Suppressor macrophage treated with lipopolysaccharide for 4 hours (primary cell): ENCODE measurements around the gene CDHR5.
A peak's percentile ranks its signal among the peaks of the same experiment; 100 is the strongest.
"Not testable (repeated sequence)": the region's sequence is repeated elsewhere in the genome, so short reads cannot be mapped to it uniquely, and the experiment has no call there.

Experiments
- DNase-seq: peaks from one replicate; pipeline ENCODE4 v3.0.0-alpha.2; 2020

CDHR5 gene, protein sequence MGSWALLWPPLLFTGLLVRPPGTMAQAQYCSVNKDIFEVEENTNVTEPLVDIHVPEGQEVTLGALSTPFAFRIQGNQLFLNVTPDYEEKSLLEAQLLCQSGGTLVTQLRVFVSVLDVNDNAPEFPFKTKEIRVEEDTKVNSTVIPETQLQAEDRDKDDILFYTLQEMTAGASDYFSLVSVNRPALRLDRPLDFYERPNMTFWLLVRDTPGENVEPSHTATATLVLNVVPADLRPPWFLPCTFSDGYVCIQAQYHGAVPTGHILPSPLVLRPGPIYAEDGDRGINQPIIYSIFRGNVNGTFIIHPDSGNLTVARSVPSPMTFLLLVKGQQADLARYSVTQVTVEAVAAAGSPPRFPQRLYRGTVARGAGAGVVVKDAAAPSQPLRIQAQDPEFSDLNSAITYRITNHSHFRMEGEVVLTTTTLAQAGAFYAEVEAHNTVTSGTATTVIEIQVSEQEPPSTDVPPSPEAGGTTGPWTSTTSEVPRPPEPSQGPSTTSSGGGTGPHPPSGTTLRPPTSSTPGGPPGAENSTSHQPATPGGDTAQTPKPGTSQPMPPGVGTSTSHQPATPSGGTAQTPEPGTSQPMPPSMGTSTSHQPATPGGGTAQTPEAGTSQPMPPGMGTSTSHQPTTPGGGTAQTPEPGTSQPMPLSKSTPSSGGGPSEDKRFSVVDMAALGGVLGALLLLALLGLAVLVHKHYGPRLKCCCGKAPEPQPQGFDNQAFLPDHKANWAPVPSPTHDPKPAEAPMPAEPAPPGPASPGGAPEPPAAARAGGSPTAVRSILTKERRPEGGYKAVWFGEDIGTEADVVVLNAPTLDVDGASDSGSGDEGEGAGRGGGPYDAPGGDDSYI

DNA sequence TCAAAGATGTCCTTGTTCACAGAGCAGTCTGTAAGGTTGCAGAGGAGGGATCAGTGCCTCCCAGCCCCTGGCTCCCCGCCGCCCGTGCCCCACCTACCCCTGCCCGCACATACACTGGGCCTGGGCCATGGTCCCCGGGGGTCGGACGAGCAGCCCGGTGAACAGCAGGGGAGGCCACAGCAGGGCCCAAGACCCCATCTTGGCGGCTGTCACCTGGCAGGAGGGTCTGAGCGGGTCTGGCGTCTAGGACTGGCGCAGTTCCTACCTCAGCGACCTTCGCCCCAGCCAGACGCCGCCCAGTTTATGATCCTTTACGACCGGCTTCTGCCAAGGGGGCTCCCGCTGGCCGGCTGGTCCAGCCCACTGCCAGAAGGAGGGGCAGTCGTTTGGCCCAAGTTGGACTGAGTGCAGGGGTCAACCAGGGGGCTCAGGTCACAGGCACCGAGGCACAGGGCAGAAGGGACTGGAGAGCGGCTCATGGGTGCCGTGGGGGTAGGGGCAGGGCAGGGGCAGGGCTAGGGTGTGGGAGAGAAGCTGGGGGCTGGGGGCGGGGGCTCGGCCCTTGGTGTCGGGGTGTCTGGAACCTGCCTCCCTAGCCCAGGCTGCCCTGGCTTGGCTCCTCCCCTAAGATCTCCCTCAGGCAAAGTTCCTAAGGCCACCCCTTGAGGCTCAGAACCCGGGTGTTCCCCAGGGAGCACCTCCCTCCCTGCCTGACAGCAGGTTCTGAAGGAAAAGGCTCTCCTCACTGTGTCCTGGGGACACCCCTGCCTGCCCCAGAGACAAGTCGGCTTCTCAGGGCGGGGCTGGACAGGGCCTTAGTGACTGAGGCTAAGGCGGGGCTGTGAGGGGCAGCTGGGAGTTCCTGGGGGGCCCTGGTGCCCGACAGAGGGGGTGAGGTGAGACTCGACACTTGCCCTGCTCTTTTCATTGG is at the start of gene CDHR5:
Gene CDHR5 (minus strand): TSS at position 251 of the 931 bp plus-strand sequence. CDS start 53 bp downstream, at position 198.
- no peak for DNase-seq

DNA sequence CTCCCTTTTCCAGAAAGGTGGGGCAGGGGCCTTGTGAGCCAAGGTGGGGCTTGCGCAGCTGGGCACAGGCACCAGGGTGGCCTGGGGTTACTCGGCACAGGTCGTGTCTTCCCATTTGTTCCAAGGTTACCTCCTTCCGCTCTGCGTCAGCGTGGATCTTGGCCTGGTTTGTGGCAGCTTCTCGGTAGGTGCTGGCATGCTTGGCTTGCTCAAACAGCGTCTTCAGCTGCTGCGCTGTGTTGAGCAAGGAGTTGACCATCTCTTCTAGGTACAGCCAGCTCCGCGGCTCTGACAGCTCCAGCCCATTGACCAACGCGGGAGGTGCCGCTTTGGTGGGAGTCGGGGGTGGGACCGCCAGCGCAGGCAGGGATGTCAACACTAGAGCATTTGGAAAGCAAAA is 49.7 kb upstream of the CDHR5 start:
- DNase-seq = no peak

DNA sequence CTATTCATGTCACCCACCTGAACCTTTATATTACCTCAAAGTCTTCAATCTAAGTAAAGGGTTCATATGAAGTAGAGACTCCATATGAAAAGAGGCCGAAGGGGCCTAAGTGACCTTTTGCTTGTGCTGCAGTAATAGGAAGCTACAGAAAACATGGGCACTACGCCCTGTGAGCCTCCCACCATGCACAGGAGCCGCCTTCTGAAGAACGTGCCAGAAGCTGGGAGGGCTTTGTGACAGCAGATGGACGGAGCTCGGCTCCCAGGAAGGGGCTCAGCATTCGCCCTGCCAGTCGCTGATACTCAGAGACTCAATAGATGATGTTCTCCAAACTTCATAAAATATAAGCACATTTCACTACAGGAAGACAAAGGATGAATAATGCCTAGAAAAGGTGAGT is 49.1 kb upstream of the CDHR5 start:
- DNase-seq = no peak

DNA sequence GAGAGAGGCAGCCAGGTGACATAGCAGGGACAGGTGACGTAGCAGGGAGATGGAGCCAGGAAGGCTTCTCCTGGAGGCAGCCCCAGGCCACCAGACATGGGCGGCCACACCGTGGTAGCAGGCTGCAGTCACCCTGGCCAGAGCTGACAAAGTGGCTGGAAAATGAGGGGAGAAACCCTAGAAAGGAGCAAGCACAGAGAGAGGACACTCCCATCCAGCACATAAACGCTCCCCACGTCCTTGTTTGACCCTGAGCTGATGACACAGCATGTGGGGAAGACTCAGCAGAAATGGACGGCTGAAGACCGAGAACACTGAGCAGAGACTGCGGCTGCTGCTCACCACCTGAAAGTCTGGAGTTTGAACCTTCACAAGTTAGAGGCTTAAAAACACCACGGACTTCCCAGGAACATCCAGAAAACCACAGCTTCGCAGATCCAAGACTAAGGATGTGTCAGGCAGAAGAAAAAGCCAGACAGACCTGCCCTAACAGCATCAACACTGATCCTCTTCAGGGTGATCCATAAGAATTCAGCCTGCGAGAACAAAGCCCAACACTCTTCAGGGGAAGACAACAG is 41.0 kb upstream of the CDHR5 start:
- peak; percentile 11 for DNase-seq

DNA sequence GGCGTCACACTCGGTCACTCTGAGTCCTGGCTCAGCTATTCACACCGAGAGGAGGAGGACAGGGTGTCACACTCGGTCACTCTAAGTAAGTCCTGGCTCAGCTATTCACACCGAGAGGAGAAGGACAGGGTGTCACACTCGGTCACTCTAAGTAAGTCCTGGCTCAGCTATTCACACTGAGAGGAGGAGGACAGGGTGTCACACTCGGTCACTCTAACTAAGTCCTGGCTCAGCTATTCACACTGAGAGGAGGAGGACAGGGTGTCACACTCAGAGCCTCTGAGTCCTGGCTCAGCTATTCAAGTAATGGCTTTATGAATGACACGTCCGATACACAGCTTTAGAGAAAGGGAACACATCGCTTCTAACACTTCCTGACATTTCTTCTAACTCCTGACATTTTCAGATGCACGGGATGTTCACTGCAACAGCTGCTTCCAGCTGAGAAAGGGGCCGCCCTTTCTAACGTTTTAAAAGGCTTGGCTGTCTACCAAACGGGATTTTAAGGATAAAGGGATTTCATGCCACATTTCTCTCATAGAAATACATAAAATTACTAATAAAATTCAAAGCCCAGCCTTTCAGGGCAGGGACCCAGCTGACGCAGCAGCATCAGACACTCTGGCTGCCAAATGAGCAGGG is 40.4 kb upstream of the CDHR5 start:
- DNase-seq = no peak

DNA sequence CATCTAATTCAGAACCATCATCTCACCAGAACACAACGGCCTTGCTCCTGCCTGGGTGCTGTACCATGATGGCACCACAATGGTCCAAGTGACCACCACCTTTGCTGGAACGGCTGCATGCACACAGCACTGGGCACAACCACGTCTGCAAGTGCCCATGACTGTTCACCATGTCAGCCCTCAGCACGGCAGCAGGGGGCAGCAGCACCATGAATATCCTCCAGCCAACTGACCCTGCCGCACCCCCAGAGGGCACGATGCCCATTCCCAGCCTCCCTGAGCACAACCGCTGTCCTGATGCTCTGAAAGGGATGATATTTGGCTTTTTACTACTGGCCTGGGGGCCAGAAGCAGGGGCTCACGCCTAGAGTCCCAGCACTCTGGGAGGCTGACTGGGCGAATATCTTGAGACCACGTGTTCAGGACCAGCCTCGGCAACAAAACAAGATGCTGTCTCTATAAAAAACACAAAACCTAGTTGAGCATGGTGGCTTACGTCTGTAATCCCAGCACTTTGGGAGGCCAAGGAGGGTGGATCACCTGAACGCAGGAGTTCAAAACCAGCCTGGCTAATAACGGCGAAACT is 38.0 kb upstream of the CDHR5 start:
- DNase-seq = peak; percentile 73

DNA sequence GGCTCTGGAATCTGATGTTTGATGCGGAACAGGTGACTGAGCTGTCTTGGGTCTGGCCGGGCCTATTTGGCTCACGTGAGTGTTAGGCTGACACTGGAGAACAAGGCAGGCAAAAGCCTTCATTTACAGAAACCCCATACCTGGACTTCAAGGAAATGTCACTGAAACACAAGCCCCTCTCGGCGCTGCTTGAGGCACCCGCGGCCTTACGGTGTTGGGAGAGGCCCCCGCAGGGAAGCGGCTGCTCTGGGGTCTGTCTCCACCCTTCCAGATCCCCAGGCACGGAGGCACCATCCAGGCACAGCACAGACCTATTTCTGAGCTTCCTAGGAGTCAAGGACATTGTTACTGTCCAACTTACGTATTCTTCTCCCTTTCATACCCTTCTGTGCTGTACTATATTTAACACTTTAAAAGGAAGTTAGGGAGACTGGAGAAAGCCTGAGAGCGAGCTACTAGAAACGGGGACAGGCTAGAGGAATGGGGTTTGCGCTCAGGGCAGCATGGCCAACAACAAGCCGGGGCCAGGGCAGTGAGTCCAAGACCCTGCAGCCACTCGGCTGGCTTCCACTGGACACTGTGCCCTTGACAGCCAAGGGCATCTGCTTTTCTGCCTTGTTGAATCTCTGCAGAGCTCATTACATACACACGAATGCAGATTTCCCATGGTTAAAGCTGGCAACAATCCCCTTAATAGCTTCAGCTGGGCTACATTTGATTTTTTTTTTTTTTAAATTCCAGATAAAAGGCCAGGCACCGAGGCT is 36.1 kb upstream of the CDHR5 start:
- DNase-seq = no peak

DNA sequence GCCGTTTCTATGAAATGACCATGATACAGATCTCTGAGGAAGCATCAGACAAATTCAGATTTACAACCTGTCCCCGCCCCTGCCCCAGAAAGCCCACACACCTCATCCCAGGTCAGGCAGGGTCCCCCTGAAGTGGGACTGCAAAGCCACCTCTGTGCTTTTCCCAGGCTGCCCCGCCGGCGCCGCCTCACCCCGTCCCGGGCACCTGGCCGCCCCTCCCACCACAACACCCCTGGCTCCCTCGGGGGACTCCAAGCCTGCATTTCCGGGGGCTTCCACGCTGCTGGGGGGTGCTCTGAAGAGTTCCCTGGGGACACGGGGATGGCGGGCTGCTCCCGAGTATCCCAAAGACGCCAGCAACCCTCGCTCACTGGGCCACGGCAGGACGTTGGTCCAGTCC is 35.5 kb upstream of the CDHR5 start:
- no peak for DNase-seq

DNA sequence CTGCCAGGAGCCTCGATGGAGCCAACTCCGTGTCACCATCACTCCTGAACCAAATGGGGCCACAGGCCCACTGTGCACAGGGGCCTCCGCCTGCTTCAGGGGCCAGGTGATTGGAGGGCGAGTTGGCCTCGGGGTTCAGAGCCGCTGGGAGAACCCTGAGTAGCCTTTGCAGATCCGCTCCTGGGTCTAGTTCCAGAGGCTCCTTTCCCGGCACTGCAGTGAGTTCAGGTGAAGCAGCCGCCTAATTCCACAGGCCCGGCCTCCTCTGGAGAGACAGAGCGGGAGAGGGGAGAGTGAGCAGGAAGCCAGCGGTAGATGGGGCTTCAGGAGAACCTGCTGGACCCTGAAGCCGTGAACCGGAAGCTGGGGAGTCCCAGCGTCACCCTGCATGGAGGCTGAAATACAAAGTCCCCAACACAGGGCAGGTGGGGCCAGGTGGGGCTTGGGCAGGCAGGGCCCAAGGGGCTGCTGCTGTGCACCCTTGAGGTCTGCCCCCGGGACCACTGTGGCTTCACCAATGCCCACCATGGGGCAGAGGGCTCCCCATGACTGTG is 34.9 kb upstream of the CDHR5 start:
- DNase-seq = no peak

DNA sequence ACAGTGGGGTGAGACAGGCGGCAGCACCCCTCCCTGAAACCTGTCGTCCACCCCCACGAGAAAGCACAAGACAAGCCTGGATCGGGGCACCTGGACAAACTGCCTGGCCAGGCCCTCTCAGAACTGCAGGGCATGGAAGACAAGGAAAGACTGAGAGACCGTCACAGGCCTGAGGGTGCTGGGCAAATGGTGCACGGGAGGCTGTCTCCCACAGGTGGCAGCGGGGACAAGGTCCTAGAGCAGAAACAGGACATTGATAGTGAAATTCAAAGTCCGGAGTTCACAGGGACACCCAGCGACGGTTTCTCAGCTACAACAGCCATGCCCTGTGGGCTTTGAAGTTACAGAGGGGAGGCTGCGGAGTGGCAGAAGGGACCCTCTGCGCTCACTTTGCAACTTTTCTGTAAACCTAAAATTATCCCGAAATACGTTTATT is 33.0 kb upstream of the CDHR5 start:
- no peak for DNase-seq

DNA sequence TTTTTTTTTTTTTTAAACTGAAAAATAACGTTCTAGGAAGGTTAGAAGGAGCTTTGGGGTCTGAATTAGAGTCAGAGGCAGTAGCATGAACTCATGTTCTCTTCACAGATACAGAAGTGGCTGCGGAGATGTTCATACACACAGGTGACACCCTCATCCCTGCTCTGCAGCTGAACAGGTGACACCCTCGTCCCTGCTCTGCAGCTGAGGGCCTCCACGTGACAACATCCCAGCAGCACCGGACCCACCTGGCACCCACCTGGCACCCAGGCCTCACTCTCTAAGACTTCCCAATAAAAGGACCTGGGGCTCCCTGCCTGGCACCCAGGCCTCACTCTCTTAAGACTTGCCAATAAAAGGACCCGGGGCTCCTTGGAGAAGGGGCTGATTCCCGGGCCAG is 32.1 kb upstream of the CDHR5 start:
- no peak for DNase-seq

DNA sequence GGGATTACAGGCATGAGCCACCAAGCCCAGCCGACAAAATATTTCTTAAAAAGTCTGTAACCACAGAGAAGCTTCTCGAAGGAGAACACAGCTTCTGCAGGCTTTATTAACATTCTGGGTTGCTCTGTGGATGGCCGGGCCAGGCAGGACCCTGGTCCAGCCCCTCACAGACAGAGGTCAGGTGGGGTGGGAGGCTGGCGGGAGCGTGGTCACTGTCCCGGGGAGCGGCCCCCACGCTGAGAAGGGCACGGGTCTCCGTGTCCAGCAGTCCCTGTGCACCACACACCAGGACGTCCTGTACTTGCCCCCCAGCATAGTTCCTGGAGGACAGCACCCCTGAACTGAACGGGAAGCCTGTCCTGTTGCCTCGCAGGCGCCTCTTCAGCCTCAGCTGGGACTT is 31.7 kb upstream of the CDHR5 start:
- DNase-seq = no peak

DNA sequence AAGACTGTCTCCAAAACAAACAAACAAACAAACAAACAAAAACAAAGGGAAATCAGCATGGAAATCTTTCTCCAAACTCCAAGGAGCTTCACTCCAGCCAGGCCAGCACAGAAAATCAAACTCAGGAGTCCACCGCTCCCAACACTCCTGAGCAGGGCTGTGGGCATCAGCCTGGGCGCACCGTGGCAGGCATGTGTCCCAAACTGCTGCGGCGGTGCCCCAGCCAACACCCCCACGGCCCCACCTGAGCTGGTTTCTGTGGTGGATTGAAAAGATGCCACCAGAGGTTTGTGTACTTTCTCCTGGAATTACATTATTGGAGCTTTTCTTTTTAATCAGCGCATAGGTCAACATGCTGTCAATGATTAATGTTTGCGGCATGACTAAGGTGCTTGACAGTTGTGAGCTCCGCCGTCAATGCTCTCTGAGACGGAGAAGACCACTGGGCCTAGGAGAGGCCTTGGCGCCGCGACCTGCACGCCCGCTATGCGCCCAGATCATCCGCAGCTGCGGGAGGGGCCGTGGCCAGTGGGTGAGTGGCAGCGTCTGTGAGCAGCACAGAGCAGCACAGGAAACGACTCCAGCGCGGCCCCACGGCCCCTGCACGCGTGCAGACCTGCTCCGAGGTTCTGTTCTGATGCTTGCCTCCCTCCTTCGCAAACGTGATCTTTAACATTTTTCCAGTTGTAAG is 30.4 kb upstream of the CDHR5 start:
- no peak for DNase-seq

DNA sequence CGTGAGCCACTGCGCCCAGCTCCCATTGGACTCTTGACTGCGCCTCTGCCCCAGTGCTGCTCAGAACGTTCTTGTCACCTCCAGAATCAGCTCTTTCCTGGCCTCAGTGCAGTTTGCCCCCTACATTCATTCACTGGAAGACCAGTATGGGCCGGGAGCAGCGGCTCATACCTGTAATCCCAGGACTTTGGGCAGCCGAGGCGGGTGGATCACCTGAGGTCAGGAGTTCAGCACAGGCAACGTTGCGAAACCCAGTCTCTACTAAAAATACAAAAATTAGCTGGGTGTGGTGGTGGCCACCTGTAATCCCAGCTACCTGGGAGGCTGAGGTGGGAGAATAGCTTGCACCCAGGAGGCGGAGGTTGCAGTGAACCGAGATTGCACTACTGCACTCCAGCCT is 29.7 kb upstream of the CDHR5 start:
- not testable (repeated sequence) for DNase-seq

DNA sequence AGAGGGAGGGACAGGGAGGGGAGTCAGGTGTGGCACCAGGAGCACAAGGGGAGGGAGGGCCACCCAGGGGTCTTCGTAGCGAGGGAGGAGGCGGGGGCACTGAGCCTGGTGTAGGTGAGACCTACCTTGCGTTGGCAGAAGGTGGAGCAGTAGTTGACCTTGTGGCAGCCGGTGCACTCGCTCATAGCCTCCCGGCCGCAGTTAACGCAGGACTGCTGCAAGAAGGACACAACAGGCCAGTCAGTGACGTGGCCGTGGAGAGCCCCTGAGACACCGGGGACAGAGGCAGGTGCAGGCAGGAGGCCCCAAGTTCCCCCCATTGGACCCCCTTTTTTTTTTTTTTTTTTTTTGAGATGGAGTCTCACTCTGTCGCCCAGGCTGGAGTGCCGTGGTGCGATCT is 29.1 kb upstream of the CDHR5 start:
- no peak for DNase-seq

DNA sequence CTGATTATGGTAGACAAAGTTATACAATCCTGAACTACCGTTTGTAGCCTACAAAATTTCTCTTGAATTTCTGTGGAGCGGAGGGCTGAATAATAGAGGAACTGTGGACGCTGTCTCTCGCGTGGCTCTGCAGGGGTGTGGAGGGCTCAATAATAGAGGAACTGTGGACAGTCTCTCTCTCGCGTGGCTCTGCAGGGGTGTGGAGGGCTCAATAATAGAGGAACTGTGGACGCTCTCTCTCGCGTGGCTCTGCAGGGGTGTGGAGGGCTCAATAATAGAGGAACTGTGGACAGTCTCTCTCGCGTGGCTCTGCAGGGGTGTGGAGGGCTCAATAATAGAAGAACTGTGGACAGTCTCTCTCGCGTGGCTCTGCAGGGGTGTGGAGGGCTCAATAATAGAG is 28.4 kb upstream of the CDHR5 start:
- not testable (repeated sequence) for DNase-seq

DNA sequence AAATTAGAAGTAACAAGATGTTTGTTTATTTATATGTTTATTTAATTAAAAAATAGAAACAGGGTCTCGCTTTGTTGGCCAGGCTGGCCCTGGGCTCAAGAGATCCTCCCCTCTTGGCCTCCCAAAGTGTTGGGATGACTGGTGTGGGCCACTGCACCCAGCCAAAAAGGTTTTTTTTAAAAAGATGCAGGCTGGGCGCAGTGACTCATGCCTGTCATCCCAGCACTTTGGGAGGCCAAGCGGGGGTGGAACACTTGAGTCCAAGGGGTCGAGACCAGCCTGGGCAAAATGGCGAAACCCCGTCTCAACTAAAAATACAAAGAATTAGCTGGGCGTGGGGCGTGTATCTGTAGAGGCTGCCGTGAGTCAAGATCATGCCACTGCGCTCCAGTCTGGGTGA is 25.7 kb upstream of the CDHR5 start:
- DNase-seq = no peak

DNA sequence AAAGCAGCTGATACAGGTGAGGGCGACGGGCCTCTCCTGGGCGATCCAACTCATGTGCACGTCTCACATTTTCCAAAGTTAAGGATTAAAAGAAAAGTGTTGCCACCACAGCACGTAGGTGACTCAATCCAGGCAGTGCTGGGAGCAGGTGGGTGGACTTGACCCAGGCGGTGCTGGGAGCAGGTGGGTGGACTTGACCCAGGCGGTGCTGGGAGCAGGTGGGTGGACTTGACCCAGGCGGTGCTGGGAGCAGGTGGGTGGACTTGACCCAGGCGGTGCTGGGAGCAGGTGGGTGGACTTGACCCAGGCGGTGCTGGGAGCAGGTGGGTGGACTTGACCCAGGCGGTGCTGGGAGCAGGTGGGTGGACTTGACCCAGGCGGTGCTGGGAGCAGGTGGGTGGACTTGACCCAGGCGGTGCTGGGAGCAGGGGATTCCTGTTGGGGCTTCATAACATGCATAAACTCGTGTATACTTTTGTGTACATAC is 23.0 kb upstream of the CDHR5 start:
- not testable (repeated sequence) for DNase-seq

DNA sequence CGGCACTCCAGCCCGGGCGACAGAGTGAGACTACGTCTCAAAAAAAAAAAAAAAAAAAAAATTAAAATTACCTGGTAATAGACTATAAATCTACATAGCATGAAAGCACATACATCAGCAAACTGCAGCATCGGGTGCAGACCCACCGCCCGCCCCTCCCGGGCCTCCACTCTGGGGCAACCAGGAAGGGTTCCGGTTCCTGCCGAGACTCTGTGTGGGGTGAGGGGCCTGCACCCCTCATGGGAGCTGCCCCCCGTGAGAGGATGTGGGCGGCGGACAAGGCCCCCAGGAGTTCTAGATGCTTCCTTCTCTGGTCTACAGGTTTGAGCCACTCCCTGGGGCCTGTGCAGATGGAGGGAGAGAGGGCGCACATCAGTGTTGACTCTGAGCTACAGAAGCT is 21.5 kb upstream of the CDHR5 start:
- no peak for DNase-seq

DNA sequence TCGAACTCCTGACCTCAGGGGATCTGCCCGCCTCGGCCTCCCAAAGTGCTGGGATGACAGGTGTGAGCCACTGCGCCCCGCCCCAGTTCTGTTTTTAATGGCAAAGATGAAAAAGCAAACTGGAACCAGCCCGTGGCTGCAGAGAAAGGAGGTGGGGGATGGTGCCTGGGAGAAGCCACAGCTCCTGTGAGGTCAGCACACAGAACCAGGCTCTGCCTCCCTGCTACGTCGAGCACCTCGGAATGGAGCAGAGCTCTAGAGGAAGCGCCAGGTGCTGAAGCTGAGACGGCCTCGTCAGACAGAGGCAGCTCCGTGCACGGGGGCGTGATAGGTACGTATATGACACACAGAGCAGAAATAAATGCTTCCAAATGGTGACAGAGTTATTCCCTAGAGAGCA is 20.8 kb upstream of the CDHR5 start:
- DNase-seq = no peak
